Muscle layer of colon (tissue), 2 donors: ENCODE measurements around the gene UBE2QL1.

Experiments
- H3K27ac ChIP-seq: one replicate; pipeline ENCODE4 v1.7.0; 2013; ENCODE audit warnings: low read depth, mild to moderate bottlenecking, low read length, moderate library complexity
- H3K27me3 ChIP-seq, 2 donors: one replicate each; pipeline ENCODE4 v1.7.0; 2013; ENCODE audit warnings: low read length in 2 of 2, mild to moderate bottlenecking in 2 of 2; ENCODE audit not compliant: insufficient read depth in 2 of 2, control insufficient read depth in 1 of 2
- H3K36me3 ChIP-seq: one replicate; pipeline ENCODE4 v1.7.0; 2013; ENCODE audit warnings: mild to moderate bottlenecking, low read length; ENCODE audit not compliant: insufficient read depth
- H3K4me1 ChIP-seq: one replicate; pipeline ENCODE4 v1.7.0; 2013; ENCODE audit warnings: mild to moderate bottlenecking, low read length; ENCODE audit not compliant: insufficient read depth
- H3K4me3 ChIP-seq, 2 donors: one replicate each; pipeline ENCODE4 v1.7.0; 2013; ENCODE audit warnings: low read length in 2 of 2, low read depth in 1 of 2, mild to moderate bottlenecking in 1 of 2, moderate library complexity in 1 of 2
- H3K9ac ChIP-seq: one replicate; pipeline ENCODE4 v1.7.0; 2013; ENCODE audit warnings: low read length
- H3K9me3 ChIP-seq: one replicate; pipeline ENCODE4 v1.7.0; 2013; ENCODE audit warnings: mild to moderate bottlenecking, low read length
- donor health status: abdominal sarcoma.
- donor health status: Adenocarcinoma of cecum.

Gene UBE2QL1

DNA sequence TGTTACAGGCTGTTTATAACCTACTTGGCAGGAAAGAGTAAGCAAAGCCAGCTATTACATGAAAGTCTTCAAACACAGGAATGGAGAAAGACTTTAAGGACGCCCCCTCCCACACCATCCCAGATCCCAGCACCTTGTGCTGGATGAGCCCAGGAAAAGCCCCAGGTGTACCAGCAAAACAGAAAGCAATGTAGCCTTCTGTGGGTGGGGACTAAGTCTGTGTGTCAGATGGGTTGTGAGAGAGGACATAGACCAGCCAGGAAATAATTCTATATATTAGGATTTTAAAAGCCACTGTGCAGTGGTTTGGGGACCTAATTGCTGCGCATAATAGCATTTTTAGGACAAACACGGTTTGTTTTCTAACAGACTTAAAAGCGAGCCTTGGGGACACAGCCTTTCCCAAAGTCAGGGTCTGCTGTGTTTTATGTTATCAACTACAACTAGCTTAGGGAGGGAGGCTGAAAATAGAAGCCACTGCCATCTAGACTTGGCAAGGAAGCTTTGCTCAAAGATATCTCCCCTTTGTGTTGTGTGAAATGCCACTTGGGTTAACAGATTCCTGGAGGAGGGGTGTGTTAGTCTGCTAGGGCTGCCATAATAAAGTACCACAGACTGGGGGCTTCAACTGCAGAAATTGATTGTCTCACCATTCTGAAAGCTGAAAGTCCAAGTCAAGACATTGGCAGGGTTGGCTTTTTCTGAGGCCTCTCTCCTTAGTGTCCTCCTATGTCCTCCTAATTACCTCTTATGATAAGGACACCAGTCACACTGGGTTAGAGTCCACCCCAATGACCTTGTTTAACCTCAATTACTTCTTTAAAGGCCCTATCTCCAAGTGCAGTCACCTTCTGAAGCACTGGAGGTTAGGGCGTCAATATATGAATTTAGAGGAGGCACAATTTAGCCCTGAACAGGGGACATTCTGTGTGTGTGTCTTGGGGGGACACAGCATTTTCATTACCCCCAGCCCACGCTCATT, 17.2 kb upstream of the UBE2QL1 start:
- Histone ChIP-seq H3K27ac (no peak overlapping the region), H3K4me3 (no peak overlapping the region), H3K36me3 (no peaks in the 10 kb centered on the region), H3K27me3 (no peaks in the 10 kb centered on the region), H3K4me1 (peaks cover 9% of the 10 kb centered on the region), H3K9ac (no peak overlapping the region), H3K9me3 (no peaks in the 10 kb centered on the region)

DNA sequence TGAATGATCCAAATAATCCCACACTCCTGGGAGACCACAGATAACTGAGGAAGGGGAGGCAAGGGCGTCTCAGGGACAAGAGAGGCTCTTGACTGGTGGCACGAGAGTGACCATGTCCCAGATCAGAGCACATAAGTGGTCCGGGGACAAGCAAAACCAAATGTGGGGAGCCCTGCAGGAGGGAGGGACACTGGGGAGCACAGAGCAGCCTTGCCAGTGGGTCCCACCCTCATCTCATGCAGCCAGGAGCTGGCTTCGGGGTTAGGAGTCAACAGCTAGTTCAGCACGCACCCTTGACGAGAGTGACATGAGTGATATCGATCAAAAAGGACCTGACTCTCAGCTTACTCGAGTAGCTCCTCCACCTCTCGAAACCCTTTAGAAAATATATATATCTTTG, 16.5 kb upstream of the UBE2QL1 start:
- H3K9me3 ChIP-seq = no peaks in the 10 kb centered on the region
- no peak overlapping the region for H3K4me3 ChIP-seq
- no peaks in the 10 kb centered on the region for H3K27me3 ChIP-seq
- H3K9ac ChIP-seq = no peak overlapping the region
- H3K4me1 ChIP-seq = peaks cover 9% of the 10 kb centered on the region
- H3K27ac ChIP-seq = no peak overlapping the region
- H3K36me3 ChIP-seq = no peaks in the 10 kb centered on the region

DNA sequence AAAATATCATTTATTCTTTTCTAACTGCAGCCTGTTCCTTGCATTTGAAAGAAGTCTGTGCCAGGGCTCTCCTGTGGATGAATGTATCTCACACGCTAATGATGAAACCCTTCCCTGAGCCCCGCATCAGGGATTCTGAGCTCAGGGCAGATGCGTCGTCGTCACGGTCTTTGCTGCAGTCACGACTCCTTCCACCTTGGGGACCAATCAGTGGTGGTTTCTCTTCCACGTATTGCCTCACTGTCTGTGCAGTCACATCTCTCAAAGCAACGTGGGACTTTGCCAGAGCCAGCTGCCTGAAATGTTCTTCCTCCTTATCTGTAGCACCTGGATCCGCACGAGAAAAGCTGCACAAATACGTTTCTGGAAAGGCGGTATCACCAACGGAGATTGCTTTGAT, 13.9 kb upstream of the UBE2QL1 start:
- Histone ChIP-seq H3K4me3 (no peak overlapping the region), H3K36me3 (no peaks in the 10 kb centered on the region), H3K9me3 (no peaks in the 10 kb centered on the region), H3K9ac (no peak overlapping the region), H3K27me3 (no peaks in the 10 kb centered on the region), H3K4me1 (peaks cover 9% of the 10 kb centered on the region), H3K27ac (no peak overlapping the region)

DNA sequence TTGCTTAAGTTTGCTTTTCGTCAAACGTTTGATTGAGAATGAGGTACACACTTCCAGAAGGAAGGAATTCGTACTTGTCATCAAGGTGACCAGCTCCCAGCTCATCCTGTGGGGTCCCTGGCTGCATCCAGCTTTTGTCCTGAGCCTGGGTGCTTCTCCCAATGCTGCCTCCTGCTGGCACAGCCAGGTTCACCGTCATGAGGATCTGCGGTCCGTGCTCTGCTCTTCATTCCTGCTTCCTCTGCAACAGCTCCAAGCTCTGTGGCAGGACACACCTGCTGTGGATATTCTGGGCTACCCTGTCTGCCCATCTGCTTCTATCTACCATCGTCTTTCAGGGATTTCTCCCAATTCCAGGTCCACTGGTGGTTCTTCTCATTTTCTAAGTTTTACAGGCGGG, 13.3 kb upstream of the UBE2QL1 start:
- H3K27ac ChIP-seq = no peak overlapping the region
- no peak overlapping the region for H3K4me3 ChIP-seq
- no peaks in the 10 kb centered on the region for H3K36me3 ChIP-seq
- no peaks in the 10 kb centered on the region for H3K9me3 ChIP-seq
- no peaks in the 10 kb centered on the region for H3K27me3 ChIP-seq
- H3K4me1 ChIP-seq = peaks cover 9% of the 10 kb centered on the region
- no peak overlapping the region for H3K9ac ChIP-seq

DNA sequence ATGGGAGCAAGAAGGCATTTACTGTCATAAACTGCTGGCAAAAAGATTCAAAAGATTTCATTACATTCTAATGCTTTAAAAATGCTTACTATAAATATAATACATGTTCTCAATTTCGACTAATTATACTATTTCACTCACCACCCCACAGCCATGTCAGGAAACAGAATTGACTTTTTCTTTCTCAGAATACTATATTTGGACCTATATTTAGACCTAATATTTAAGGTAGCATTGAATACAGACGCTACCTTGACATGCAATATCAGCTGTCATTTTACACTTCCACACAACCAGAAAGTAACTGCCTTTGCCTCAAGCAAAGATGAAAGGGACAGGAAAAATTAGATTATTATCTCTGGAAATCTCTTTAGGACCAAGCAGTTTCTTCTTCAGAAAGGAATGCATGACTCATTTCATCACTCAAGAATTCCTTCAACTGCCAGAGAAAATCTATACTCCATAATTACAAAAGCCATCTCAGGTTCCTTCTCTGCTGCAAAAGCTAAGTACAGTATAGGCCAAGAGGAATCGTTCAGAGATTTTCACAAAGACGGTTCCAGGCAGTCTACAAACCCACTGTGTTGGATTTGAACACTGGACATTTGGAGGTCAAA, 11.8 kb upstream of the UBE2QL1 start:
- Histone ChIP-seq H3K4me1 (no peaks in the 10 kb centered on the region), H3K27me3 (no peaks in the 10 kb centered on the region), H3K36me3 (no peaks in the 10 kb centered on the region), H3K27ac (no peak overlapping the region), H3K9me3 (no peaks in the 10 kb centered on the region), H3K4me3 (no peak overlapping the region), H3K9ac (no peak overlapping the region)

DNA sequence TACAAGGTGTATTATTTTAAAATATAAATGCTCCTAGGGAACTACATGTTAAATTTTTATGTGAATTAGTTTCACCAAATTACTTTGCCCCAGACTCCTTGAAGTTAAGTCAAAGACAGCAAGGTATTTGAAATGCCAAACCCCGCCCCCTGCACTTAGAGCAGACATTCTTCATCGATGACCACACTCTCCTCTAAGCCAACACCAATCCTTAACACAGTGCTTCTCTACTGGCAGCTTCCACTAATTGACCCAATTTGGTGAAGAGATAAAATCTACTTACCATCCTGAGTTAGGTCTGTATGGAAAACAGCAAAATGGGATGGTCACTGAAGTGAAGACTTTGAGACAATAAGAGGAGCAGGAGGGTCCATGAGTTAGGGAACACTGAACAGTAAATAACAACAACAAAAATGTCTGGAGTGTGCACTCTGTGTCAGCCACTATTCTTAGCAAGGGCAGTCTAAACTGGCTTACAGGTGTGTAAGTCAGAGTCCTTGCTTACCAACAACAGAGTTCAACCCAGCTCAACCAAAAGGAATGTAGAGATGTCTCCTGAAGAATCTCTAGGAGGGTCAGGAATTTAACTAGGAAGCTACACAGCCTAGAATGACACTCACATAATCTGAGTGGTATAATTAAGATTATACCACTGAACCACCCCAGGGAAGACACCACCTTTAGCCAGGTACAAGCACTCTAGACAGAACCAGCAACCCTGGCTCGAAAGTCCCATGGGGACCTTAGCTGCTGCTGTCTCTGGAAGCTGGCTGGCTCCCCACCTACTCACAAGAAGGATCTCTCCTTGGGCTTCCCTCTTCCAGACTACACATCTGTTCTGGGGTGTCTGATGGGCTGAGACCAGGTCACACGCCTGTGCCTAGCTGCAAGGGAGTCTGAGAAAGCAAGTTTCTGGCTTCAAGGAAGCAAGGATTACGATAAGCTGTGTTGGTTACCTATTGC, 8.8 kb upstream of the UBE2QL1 start:
- H3K9ac ChIP-seq = no peak overlapping the region
- no peaks in the 10 kb centered on the region for H3K27me3 ChIP-seq
- H3K4me1 ChIP-seq = no peaks in the 10 kb centered on the region
- no peak overlapping the region for H3K4me3 ChIP-seq
- no peaks in the 10 kb centered on the region for H3K36me3 ChIP-seq
- H3K9me3 ChIP-seq = no peaks in the 10 kb centered on the region
- H3K27ac ChIP-seq = no peak overlapping the region

DNA sequence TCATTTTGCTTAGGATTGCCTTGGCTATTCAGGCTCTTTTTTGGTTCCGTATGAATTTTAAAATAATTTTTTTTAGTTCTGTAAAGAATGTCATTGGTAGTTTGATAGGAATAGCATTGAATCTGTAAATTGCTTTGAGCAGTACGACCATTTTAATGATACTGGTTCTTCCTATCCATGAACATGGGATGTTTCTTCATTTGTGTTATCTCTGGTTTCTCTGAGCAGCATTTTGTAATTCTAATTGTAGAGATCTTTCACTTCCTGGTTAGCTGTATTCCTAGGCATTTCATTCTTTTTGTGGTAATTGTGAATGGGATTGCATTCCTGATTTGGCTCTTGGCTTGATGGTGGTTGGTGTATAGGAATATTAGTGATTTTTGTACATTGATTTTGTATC, 6.3 kb upstream of the UBE2QL1 start:
- Histone ChIP-seq H3K36me3 (no peaks in the 10 kb centered on the region), H3K4me3 (no peak overlapping the region), H3K9me3 (no peaks in the 10 kb centered on the region), H3K4me1 (no peaks in the 10 kb centered on the region), H3K9ac (no peak overlapping the region), H3K27ac (no peak overlapping the region), H3K27me3 (no peaks in the 10 kb centered on the region)

DNA sequence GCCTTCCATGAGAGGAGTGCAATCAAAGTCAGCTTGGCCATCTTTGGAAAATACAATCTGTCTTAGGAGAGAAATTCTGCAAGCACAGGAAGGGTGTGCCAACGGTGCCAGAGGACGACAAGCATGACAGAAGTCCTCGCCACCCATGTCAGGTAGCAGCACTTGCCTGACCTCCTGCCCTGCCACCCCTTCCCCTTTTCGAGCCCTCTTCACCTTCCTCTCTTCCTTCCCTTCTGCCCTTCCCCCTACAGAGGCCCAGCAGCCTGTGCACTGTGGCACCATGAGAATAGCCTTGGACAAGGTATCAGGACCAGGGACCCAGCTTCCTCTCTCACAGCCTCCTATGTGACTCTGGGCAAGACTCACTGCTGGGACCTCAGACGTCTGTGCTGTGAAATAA, 5.3 kb upstream of the UBE2QL1 start:
- Histone ChIP-seq H3K4me3 (no peak overlapping the region), H3K9me3 (no peaks in the 10 kb centered on the region), H3K4me1 (no peaks in the 10 kb centered on the region), H3K36me3 (no peaks in the 10 kb centered on the region), H3K9ac (no peak overlapping the region), H3K27me3 (no peaks in the 10 kb centered on the region), H3K27ac (no peak overlapping the region)

DNA sequence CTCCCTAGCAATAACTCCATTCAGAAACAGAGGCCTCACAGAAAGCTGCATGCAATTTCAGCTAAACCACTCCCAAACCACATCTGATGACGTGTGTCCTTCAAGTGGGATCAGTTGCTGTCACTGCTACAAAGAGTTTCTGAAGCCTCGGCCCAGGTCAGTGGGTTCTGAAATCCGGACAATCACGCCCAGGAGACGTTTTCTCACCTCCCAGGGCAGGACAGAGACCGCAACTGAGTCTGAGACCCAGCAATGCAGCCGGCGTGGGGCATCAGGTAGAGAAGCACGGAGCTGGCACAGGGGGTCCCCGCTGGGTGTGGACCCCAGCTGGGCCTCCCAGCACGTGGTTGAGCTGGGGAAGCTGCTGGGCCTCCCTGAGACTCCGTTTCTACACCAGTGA, 2.6 kb upstream of the UBE2QL1 start:
- Histone ChIP-seq H3K4me1 (no peaks in the 10 kb centered on the region), H3K9ac (no peak overlapping the region), H3K27me3 (peaks cover 0 to 6% of the 10 kb centered on the region in 2 donors), H3K9me3 (no peaks in the 10 kb centered on the region), H3K27ac (no peak overlapping the region), H3K4me3 (no peak overlapping the region), H3K36me3 (no peaks in the 10 kb centered on the region)

DNA sequence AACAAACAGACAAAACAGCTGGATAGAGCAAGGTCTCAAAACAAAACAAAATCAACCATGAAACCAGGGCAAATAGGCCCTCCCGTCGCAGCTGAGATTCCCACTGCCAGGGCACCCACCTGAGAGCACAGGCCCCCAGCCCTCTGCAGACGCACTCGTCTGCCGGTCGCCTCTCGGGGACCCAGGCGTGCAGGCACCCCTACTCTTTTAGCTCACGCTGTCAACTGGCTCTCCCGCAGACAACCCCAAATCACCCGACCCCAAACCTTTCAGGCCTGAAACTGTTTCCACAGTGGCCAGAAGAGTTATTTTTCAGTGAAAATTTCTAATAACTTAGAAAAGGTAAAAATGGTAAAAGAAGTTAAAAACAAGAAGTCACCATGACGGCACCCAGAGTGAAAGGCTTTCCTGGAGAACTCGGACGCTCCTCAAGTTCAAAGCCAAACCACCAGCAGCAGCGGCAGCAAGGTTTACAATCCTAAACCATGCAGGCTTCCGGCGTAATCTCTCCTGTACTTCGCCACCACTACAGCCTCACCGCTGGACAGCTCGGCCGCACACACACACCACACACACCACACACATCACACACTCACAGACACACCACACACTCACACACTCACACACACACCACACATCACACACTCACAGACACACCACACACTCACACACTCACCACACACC, 1.9 kb upstream of the UBE2QL1 start:
- no peaks in the 10 kb centered on the region for H3K9me3 ChIP-seq
- peaks cover 0 to 6% of the 10 kb centered on the region in 2 donors for H3K27me3 ChIP-seq
- H3K36me3 ChIP-seq = no peaks in the 10 kb centered on the region
- no peak overlapping the region for H3K27ac ChIP-seq
- no peak overlapping the region for H3K4me3 ChIP-seq
- H3K9ac ChIP-seq = no peak overlapping the region
- peaks cover 4% of the 10 kb centered on the region for H3K4me1 ChIP-seq
